ENCODE measurements around the gene POLR3C.
"Not testable (repeated sequence)": the region's sequence is repeated elsewhere in the genome, so short reads cannot be mapped to it uniquely, and the experiment has no call there.

The POLR3C gene

DNA sequence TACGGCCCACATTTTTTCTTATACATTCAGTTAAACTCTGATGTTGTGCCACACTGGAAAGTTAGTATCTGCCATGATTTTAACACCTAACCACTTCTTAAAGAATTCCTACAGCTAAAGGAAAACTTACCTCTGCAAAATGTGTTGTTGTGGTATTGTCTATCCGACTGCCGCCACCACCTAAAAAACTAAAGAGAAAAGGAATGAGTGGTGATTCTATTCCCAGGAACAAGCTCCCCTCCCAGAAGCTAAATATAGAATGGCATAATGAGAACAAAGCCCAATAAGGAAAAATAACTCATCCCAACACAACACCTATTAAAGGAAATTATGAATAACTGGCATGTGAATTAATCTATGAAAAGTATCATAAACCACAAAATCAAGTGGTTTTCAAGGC lies 39.6 kb upstream of the POLR3C start:
- ATAC-seq (ENCODE audit: low read depth) (no peak), DNase-seq (ENCODE audit: low spot score) (no peak)
- TF ChIP-seq, protein P1, sequence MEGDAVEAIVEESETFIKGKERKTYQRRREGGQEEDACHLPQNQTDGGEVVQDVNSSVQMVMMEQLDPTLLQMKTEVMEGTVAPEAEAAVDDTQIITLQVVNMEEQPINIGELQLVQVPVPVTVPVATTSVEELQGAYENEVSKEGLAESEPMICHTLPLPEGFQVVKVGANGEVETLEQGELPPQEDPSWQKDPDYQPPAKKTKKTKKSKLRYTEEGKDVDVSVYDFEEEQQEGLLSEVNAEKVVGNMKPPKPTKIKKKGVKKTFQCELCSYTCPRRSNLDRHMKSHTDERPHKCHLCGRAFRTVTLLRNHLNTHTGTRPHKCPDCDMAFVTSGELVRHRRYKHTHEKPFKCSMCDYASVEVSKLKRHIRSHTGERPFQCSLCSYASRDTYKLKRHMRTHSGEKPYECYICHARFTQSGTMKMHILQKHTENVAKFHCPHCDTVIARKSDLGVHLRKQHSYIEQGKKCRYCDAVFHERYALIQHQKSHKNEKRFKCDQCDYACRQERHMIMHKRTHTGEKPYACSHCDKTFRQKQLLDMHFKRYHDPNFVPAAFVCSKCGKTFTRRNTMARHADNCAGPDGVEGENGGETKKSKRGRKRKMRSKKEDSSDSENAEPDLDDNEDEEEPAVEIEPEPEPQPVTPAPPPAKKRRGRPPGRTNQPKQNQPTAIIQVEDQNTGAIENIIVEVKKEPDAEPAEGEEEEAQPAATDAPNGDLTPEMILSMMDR (IDR thresholded peaks at IDR 0.05; ENCODE audit: poor library complexity, severe bottlenecking), result no peak
- peaks cover 5% of the 10 kb centered on the region; the same call in 1 of the 2 replicates for H3K36me3 ChIP-seq (ENCODE audit: low read depth)
- no peak overlapping the region for H3K27ac ChIP-seq (ENCODE audit: poor library complexity, severe bottlenecking)
- H3K9me3 ChIP-seq (ENCODE audit: severe bottlenecking), result no peaks in the 10 kb centered on the region
- no peaks in the 10 kb centered on the region for H3K27me3 ChIP-seq (ENCODE audit: insufficient read depth, poor library complexity, severe bottlenecking)
- H3K4me1 ChIP-seq (ENCODE audit: insufficient read depth, poor library complexity, severe bottlenecking), result peaks cover 27% of the 10 kb centered on the region
- H3K4me3 ChIP-seq (ENCODE audit: severe bottlenecking), result no peak overlapping the region

DNA sequence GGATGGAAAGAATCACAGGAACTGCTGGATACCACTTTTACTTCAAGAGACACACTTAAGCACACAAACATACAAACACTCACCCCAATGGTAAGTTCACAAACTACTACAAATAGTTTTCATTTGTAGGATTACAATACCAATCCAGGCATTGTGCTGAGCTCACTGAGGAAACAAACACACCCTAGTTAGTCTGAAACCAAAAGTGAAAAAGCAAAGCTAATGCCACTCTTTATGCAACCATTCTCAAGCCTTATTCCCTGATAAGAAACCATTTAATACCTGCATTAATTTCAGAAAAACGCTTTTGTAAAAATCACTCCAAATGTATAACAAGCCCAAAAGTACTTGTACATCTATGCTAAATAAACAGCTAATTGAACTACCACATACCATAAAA lies 38.5 kb upstream of the POLR3C start:
- Histone ChIP-seq H3K4me3 (ENCODE audit: severe bottlenecking) (no peak overlapping the region), H3K36me3 (ENCODE audit: low read depth) (peaks cover 5% of the 10 kb centered on the region; the same call in 1 of the 2 replicates), H3K4me1 (ENCODE audit: insufficient read depth, poor library complexity, severe bottlenecking) (peaks cover 27% of the 10 kb centered on the region), H3K27me3 (ENCODE audit: insufficient read depth, poor library complexity, severe bottlenecking) (no peaks in the 10 kb centered on the region), H3K9me3 (ENCODE audit: severe bottlenecking) (no peaks in the 10 kb centered on the region), H3K27ac (ENCODE audit: poor library complexity, severe bottlenecking) (peak overlapping the region; percentile 47)
- TF ChIP-seq, protein P1 (IDR thresholded peaks at IDR 0.05; ENCODE audit: poor library complexity, severe bottlenecking), result no peak
- ATAC-seq (ENCODE audit: low read depth), result 0 out of 3 replicates have a peak, but pooled peaks have one; percentile 33
- DNase-seq (ENCODE audit: low spot score), result no peak

DNA sequence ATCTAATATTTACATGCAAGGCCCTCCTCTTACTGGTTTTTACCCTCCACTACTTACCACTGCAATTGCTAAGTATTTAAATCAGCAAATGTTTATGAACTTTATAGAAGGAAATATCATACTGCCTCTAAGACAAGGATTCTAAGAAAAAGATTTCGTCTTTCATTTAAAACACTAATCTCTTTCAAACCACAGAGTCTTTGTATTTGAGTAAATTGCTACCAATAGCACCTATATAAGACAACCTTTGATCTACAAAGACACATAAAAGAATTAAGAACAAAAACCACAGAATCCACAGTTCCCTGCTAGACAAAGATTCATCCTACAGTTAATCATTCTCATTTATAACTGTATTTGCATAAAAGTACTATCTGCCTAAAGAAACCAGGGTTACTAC lies 37.7 kb upstream of the POLR3C start:
- no peak for ATAC-seq (ENCODE audit: low read depth)

DNA sequence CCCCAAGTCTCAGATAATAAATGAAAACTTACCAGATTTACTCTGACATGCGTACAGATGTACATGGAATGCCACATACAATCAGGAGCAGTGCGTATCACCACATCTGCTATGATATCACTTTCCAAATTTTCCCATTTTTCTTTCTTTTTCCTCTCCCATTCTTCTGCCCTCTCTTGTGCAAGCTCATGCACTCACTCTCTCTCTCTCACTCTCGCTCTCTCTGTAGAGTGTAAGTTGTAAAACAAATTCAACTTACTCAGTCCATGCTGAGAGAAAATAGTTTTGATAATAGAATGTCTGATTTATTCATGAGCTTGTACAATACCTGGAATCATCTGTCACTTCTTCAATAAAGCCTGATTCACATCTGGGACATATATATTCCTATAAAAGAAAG lies 35.4 kb upstream of the POLR3C start:
- Histone ChIP-seq H3K4me3 (ENCODE audit: severe bottlenecking) (no peak overlapping the region), H3K36me3 (ENCODE audit: low read depth) (peaks cover under 1% of the 10 kb centered on the region; the same call in 1 of the 2 replicates), H3K27me3 (ENCODE audit: insufficient read depth, poor library complexity, severe bottlenecking) (no peaks in the 10 kb centered on the region), H3K27ac (ENCODE audit: poor library complexity, severe bottlenecking) (no peak overlapping the region), H3K4me1 (ENCODE audit: insufficient read depth, poor library complexity, severe bottlenecking) (peaks cover 15% of the 10 kb centered on the region), H3K9me3 (ENCODE audit: severe bottlenecking) (no peaks in the 10 kb centered on the region)
- TF ChIP-seq, protein P1 (IDR thresholded peaks at IDR 0.05; ENCODE audit: poor library complexity, severe bottlenecking), result no peak
- DNase-seq (ENCODE audit: low spot score), result no peak
- ATAC-seq (ENCODE audit: low read depth), result no peak

More for the DNA sequence above, 37.7 kb upstream of the POLR3C start:
- Histone ChIP-seq H3K9me3 (ENCODE audit: severe bottlenecking) (no peaks in the 10 kb centered on the region), H3K27me3 (ENCODE audit: insufficient read depth, poor library complexity, severe bottlenecking) (no peaks in the 10 kb centered on the region), H3K4me3 (ENCODE audit: severe bottlenecking) (no peak overlapping the region), H3K36me3 (ENCODE audit: low read depth) (peaks cover 5% of the 10 kb centered on the region; the same call in 1 of the 2 replicates), H3K4me1 (ENCODE audit: insufficient read depth, poor library complexity, severe bottlenecking) (peaks cover 27% of the 10 kb centered on the region), H3K27ac (ENCODE audit: poor library complexity, severe bottlenecking) (peak overlapping the region; percentile 47)
- TF ChIP-seq, protein P1 (IDR thresholded peaks at IDR 0.05; ENCODE audit: poor library complexity, severe bottlenecking), result no peak
- DNase-seq (ENCODE audit: low spot score), result no peak

DNA sequence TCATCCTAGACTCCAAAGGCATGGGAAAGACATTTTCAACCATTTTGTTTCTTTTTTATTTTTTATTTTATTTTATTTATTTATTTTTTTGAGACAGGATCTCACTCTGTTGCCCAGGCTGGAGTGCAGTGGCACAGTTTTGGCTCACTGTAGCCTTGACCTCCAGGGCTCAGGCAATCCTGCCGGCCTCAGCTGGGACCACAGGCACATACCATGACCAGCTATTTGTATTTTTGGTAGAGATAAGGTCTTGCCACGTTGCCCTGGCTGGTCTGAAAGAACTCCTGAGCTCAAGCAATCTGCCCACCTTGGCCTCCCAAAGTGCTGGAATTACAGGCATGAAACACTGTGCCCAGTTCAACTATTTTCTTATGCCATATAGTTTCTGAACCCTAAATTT lies 32.1 kb upstream of the POLR3C start:
- not testable (repeated sequence) for H3K36me3 ChIP-seq (ENCODE audit: low read depth); H3K27ac ChIP-seq (ENCODE audit: poor library complexity, severe bottlenecking)

More for the DNA sequence above, 32.1 kb upstream of the POLR3C start:
- not testable (repeated sequence) for DNase-seq (ENCODE audit: low spot score); H3K4me1 ChIP-seq (ENCODE audit: insufficient read depth, poor library complexity, severe bottlenecking); H3K27me3 ChIP-seq (ENCODE audit: insufficient read depth, poor library complexity, severe bottlenecking); ATAC-seq (ENCODE audit: low read depth); H3K9me3 ChIP-seq (ENCODE audit: severe bottlenecking); H3K4me3 ChIP-seq (ENCODE audit: severe bottlenecking)
